ENCODE results near the gene COL28A1.

COL28A1 gene

DNA sequence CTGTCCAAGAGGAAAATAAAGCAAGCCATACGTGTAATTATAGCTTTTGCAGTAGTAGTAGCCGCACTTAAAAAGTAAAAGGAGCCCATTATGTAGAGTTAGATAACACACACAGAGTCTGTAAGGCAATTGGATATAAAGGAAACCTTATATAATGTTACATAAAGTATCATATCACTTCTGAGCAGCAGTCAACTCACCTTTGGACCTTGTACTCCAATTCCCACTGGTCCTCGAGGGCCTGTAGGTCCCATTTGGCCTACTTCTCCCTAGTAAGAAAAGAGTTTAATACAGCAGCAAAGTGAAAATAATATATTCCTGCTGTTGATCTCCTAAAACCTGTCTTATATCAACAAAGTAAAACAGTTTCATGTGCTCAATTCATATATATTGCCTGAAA, 83.6 kb downstream of the COL28A1 start:
- no peak for FAIRE-seq

DNA sequence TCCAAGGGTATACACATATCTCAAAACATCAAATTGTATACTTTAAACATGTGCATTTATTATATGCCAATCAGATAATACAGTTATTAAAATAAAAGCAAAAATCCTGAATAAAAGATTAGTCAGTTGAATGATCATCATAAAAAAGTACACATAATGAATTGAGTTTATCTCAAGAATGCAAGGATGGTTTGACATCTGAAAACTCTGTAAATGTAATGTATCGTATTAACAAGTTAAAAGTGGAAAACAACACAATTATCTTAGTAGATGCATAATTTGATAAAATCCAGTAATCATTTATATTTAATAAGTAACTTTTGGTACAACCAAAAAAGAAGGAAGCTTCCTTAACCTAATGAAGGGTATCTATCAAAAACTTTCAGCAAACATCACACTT, 86.6 kb downstream of the COL28A1 start:
- no peak for FAIRE-seq

GRCh38 chr7:7446616-7447015, 89.1 kb downstream of the COL28A1 start:
- no peak for FAIRE-seq

DNA sequence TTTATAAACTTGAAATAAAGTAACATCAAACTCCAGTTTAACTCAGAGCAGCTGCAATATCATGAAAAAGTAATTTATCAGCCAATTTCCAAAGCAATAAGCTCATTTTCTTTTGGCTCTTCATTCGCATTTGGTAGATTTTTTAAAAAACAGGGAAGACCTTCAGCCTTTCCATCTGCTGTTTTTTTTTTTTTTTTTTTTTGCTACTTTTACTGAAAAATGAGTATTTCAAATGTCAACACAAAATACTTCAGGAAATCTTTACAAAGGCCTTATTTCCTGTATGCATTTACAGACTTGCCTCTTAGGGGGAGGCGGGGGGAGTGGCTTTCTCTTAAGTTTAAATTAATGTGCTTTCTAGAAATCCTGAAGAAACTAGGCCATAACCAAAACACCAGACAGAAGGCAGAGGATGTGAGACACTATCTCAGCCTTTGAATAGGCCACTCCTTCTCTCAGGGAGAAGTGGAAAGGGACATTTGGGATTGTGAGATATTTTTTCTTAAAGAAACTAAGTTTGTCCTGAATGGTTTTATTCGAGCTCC, 91.8 kb downstream of the COL28A1 start:
- no peak for FAIRE-seq

DNA sequence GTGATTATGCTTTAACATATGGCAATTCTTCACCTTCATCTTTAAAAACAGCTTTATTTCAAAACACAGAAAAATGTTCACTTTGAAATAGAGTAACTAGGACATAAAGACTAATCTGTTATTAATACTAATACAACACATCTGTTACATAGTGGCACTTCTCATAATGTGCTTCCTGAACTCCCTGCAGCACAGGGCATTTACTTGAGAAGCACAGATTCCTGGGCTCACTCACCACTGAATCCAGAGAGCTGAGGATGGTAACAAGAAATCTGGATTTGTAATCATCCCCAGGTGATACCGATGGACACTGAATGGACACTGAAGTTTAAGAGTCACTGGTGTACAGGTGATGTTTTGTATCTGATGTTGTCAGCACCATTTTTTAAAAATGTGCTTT, 96.1 kb downstream of the COL28A1 start:
- no peak for FAIRE-seq

DNA sequence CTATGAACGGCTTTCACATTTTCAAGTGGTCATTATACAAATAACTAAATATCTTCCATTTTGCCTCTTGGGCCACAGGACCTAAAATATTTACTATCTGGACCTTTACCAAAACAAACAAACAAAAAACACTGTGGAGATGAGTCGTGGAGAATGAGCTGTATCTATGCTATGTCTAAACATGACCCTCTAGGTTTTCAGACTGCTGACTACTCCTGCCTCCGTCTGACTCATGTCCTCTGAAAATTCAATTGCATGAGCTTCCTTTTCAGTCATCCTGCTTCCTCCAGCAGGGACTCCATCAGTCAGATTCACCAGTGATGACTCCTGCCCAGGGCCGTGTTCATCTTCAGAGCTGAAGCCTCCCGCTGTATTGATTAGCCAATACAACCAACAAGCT, 96.8 kb downstream of the COL28A1 start:
- no peak for FAIRE-seq

DNA sequence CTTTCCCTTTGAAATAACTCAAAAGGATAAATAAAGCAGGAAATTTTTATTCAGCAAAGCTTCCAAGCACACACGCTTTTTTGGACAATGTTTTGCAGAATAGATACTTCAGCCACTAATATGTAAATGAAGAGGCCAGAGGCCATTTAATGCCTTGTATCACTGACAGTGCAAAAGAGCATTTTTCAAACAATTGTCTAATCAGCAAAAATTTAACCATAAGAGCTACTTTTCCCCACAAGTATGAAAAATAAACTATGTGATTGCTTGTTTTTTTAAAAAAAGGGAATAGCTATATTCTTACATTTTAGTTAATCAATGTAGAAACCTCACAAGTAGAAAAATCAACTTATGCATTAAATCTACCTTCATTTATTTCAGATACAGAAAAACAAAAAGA, 99.7 kb downstream of the COL28A1 start:
- FAIRE-seq = no peak

- FAIRE-seq = no peak
Measured at GRCh38 chr7:7434329-7434728, 101.3 kb downstream of the COL28A1 start.

GRCh38 chr7:7433811-7434210, 101.9 kb downstream of the COL28A1 start:
- FAIRE-seq = no peak

- no peak for FAIRE-seq
Measured at GRCh38 chr7:7432979-7433378, 102.7 kb downstream of the COL28A1 start.

DNA sequence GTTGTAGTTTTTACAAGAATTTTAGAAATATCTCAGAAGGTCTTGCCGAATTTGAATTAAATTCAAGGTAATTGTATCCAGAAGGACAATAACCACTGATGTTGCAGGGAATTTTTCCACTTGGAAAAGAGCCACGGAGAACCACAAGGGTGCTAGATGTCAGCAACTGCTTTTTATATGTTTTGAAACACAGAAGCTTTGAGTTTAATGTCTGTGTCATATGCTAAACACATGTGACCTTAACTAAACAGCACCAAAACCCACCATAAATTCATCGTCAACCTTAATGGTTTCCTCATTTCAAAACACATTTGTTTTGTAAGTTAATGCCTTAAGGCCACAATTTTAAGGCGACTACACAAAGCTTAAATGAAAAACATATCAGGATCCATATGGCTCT, 106.9 kb downstream of the COL28A1 start:
- no peak for FAIRE-seq

DNA sequence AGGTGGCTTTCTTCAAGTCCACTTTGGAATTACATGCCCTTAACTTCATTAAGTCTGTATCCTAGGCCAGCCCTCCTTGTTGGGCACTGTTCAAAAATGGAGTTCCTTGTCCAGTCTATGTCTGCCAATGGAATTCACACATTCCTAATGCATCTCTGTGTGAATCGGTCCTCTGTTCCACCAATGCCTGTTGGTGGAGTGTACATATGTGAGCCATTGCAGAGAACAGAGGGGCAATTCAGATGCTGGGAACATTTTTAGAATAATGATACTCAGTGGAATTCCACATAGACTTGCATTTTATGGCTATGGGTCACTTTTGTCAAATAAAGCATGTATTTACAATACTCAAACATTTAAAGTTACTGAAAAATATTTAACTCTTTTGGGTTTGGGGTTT, 108.3 kb downstream of the COL28A1 start:
- no peak for FAIRE-seq

- no peak for FAIRE-seq
Measured at GRCh38 chr7:7426676-7427075, 109.0 kb downstream of the COL28A1 start.

DNA sequence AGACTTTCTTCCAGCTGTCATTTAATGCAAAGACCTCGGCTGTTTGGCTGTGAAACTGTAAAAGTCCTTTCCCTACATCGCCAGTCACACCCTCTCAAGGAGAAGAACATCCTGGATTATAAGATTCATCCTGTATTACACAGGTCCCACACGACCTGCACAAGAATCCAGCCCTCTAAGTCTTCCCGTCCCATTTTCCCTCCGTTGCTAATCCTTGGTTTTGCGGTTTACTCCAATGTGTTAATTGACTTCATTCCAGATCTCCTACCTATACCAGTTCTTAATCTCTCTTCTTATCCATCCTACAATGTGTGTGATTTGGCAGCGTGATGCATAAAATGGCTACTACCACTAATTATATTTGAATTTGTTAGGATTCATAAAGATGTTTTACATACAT, 110.4 kb downstream of the COL28A1 start:
- no peak for FAIRE-seq

GRCh38 chr7:7424151-7424873, 111.4 kb downstream of the COL28A1 start:
- no peak for FAIRE-seq

GRCh38 chr7:7422641-7423040, 113.0 kb downstream of the COL28A1 start:
- no peak for FAIRE-seq

- no peak for FAIRE-seq
Measured at GRCh38 chr7:7421826-7422225, 113.8 kb downstream of the COL28A1 start.

GRCh38 chr7:7418997-7419396, 116.7 kb downstream of the COL28A1 start:
- FAIRE-seq = no peak

- no peak for FAIRE-seq
Measured at GRCh38 chr7:7417851-7418250, 117.8 kb downstream of the COL28A1 start.

GRCh38 chr7:7417414-7417813, 118.3 kb downstream of the COL28A1 start:
- FAIRE-seq = no peak

DNA sequence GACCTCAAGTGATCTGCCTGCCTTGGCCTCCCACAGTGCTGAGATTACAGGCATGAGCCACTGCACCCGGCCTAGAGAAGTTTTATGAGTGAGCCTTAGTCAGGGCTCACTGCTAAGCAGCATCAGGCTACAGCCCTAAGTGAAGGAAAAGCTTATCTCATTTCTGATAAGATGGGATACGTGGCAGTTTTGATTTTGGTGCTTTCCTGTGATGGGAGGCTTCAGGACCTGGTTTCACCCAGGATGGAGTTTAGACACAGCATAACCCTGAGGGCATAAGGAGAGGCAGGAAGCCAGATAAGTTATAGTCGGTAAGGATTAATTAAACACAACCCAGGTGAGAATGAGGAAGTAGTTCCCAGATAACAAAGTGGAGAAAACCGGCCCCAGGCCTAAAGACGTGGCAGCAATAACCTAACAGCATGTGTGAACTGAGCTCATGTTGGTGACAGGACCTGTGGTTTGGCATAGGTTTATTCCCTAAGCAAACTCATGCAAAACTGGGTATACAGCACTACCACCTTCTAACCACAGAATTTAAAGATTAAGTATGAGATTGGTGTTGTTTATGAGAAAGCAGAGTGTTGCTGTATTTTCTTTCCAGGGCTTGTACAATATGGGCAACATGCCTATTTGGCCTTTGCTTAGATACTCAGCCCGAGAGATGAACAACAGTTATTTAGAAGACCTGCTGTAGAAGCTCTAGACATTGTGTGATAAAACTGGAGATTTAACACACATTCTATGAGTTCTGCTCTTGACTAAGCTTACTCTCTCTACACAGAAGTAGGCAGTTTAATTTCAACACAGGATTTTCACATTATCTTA, 119.4 kb downstream of the COL28A1 start:
- FAIRE-seq = no peak

- FAIRE-seq = no peak
Measured at GRCh38 chr7:7414791-7415603, 120.7 kb downstream of the COL28A1 start.

Data from TTC549 (cell line).